HEK293 (cell line): Measurements from ENCODE around the gene TPST2.

ENCODE experiments used
- RBAK ChIP-seq: fragments of 450-650 bp; formaldehyde crosslinking; IDR thresholded peaks from 2 replicates; pipeline ENCODE4 v1.5.1; 2016; ENCODE audit warnings: missing biosample characterization, missing genetic modification characterization
- ZNF184 ChIP-seq: fragments of 450-650 bp; IDR thresholded peaks from 2 replicates; pipeline ENCODE4 v1.5.1; 2018; ENCODE audit warnings: missing biosample characterization, mild to moderate bottlenecking, missing genetic modification characterization
- TF ChIP-seq, protein P1 (sequence below): fragments of 450-650 bp; formaldehyde crosslinking; IDR thresholded peaks from 2 replicates; pipeline ENCODE4 v1.5.1; 2016; ENCODE audit warnings: missing biosample characterization, missing genetic modification characterization
- TF ChIP-seq, protein P2 (sequence below): fragments of 450-650 bp; formaldehyde crosslinking; IDR thresholded peaks from 2 replicates; pipeline ENCODE4 v1.5.1; 2016; ENCODE audit warnings: missing biosample characterization, missing genetic modification characterization
- TF ChIP-seq, protein P3 (sequence below): fragments of 450-650 bp; formaldehyde crosslinking; IDR thresholded peaks from 2 replicates; pipeline ENCODE4 v1.5.1; 2016; ENCODE audit warnings: missing biosample characterization, missing genetic modification characterization

DNA sequence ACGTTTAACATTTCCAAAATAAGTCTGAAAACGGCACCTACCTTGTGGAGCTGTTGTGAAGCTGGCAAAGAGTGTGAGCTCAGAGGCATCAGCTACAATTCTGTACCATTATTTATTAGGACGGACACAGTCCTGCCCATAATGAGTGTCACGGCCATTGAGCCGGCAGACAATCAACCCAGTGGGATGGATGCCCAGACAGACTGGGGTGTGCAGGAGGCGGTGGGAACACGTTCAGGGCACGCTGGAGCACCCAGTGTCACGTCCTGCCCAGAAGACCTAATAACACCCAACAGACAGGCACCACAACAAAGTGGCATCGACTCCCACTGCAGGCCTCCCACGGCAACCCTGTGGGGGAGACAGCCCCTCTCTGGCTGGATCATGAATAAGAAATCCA, 34.5 kb downstream of the TPST2 start:
- TF ChIP-seq, protein P1, sequence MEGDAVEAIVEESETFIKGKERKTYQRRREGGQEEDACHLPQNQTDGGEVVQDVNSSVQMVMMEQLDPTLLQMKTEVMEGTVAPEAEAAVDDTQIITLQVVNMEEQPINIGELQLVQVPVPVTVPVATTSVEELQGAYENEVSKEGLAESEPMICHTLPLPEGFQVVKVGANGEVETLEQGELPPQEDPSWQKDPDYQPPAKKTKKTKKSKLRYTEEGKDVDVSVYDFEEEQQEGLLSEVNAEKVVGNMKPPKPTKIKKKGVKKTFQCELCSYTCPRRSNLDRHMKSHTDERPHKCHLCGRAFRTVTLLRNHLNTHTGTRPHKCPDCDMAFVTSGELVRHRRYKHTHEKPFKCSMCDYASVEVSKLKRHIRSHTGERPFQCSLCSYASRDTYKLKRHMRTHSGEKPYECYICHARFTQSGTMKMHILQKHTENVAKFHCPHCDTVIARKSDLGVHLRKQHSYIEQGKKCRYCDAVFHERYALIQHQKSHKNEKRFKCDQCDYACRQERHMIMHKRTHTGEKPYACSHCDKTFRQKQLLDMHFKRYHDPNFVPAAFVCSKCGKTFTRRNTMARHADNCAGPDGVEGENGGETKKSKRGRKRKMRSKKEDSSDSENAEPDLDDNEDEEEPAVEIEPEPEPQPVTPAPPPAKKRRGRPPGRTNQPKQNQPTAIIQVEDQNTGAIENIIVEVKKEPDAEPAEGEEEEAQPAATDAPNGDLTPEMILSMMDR (tag by site-specific recombination) = no peak
- TF ChIP-seq, protein P2, sequence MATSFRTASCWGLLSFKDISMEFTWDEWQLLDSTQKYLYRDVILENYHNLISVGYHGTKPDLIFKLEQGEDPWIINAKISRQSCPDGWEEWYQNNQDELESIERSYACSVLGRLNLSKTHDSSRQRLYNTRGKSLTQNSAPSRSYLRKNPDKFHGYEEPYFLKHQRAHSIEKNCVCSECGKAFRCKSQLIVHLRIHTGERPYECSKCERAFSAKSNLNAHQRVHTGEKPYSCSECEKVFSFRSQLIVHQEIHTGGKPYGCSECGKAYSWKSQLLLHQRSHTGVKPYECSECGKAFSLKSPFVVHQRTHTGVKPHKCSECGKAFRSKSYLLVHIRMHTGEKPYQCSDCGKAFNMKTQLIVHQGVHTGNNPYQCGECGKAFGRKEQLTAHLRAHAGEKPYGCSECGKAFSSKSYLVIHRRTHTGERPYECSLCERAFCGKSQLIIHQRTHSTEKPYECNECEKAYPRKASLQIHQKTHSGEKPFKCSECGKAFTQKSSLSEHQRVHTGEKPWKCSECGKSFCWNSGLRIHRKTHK (tag by site-specific recombination) = no peak
- TF ChIP-seq ZNF184 (tag by site-specific recombination) (no peak), RBAK (tag by site-specific recombination) (no peak)
- TF ChIP-seq, protein P3, sequence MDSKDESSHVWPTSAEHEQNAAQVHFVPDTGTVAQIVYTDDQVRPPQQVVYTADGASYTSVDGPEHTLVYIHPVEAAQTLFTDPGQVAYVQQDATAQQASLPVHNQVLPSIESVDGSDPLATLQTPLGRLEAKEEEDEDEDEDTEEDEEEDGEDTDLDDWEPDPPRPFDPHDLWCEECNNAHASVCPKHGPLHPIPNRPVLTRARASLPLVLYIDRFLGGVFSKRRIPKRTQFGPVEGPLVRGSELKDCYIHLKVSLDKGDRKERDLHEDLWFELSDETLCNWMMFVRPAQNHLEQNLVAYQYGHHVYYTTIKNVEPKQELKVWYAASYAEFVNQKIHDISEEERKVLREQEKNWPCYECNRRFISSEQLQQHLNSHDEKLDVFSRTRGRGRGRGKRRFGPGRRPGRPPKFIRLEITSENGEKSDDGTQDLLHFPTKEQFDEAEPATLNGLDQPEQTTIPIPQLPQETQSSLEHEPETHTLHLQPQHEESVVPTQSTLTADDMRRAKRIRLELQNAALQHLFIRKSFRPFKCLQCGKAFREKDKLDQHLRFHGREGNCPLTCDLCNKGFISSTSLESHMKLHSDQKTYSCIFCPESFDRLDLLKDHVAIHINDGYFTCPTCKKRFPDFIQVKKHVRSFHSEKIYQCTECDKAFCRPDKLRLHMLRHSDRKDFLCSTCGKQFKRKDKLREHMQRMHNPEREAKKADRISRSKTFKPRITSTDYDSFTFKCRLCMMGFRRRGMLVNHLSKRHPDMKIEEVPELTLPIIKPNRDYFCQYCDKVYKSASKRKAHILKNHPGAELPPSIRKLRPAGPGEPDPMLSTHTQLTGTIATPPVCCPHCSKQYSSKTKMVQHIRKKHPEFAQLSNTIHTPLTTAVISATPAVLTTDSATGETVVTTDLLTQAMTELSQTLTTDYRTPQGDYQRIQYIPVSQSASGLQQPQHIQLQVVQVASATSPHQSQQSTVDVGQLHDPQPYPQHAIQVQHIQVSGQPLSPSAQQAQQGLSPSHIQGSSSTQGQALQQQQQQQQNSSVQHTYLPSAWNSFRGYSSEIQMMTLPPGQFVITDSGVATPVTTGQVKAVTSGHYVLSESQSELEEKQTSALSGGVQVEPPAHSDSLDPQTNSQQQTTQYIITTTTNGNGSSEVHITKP = no peak
